Subcutaneous abdominal adipose tissue (tissue), 5 donors: Measurements from ENCODE around the gene MTIF3.

Experiments
- H3K27ac ChIP-seq: one replicate; pipeline ENCODE4 v1.7.0; 2013; ENCODE audit warnings: low read depth, mild to moderate bottlenecking, inconsistent platforms, low read length, moderate library complexity
- H3K27me3 ChIP-seq, 5 donors: one replicate each; pipeline ENCODE4 v1.7.0; 2013; ENCODE audit warnings: low read length in 5 of 5, inconsistent platforms in 1 of 5; ENCODE audit not compliant: control insufficient read depth in 5 of 5, insufficient read depth in 4 of 5
- H3K36me3 ChIP-seq, 5 donors: one replicate each; pipeline ENCODE4 v1.7.0; 2013; ENCODE audit warnings: low read length in 5 of 5; ENCODE audit not compliant: control insufficient read depth in 5 of 5, insufficient read depth in 5 of 5
- H3K4me1 ChIP-seq, 5 donors: one replicate each; pipeline ENCODE4 v1.7.0; 2013; ENCODE audit warnings: low read length in 5 of 5, mild to moderate bottlenecking in 3 of 5, moderate library complexity in 1 of 5; ENCODE audit not compliant: control insufficient read depth in 5 of 5, insufficient read depth in 5 of 5
- H3K4me3 ChIP-seq, 5 donors: one replicate each; pipeline ENCODE4 v1.7.0; 2013; ENCODE audit warnings: low read length in 5 of 5, low read depth in 1 of 5
- H3K9ac ChIP-seq, 5 donors: one replicate each; pipeline ENCODE4 v1.7.0; 2013; ENCODE audit warnings: low read length in 5 of 5, mild to moderate bottlenecking in 4 of 5, moderate library complexity in 3 of 5
- H3K9me3 ChIP-seq, 5 donors: one replicate each; pipeline ENCODE4 v1.7.0; 2013; ENCODE audit warnings: low read length in 5 of 5; ENCODE audit not compliant: control insufficient read depth in 5 of 5
- donor health status: healthy.
- donor health status: healthy.
- donor health status: healthy.
- donor health status: healthy.
- donor health status: healthy.

Gene MTIF3

GRCh38 chr13:27461940-27462584, 11.7 kb upstream of the MTIF3 start:
- Histone ChIP-seq H3K4me1 (peaks cover 0 to 5% (median 0%) of the 10 kb centered on the region in 5 donors), H3K27ac (no peak overlapping the region), H3K9me3 (no peaks in the 10 kb centered on the region), H3K9ac (peak overlapping the region in 1 of 5 donors; percentile 56), H3K4me3 (no peak overlapping the region), H3K36me3 (no peaks in the 10 kb centered on the region), H3K27me3 (no peaks in the 10 kb centered on the region)

GRCh38 chr13:27455331-27455855, 5.0 kb upstream of the MTIF3 start:
- peak overlapping the region in 3 of 5 donors; percentile 8 to 32 (median 25) for H3K9ac ChIP-seq
- no peaks in the 10 kb centered on the region for H3K27me3 ChIP-seq
- H3K4me1 ChIP-seq, result peaks cover 0 to 22% (median 15%) of the 10 kb centered on the region in 5 donors
- H3K27ac ChIP-seq, result no peak overlapping the region
- no peaks in the 10 kb centered on the region for H3K9me3 ChIP-seq
- no peaks in the 10 kb centered on the region for H3K36me3 ChIP-seq
- peak overlapping the region; percentile 41 to 65 (median 54) for H3K4me3 ChIP-seq

- no peaks in the 10 kb centered on the region for H3K36me3 ChIP-seq
- peaks cover 7 to 50% (median 46%) of the 10 kb centered on the region in 5 donors for H3K4me1 ChIP-seq
- H3K9me3 ChIP-seq, result no peaks in the 10 kb centered on the region
- H3K4me3 ChIP-seq, result peak overlapping the region; percentile 76 to 99 (median 96)
- no peaks in the 10 kb centered on the region for H3K27me3 ChIP-seq
- H3K27ac ChIP-seq, result peak overlapping the region; percentile 96
- H3K9ac ChIP-seq, result peak overlapping the region; percentile 6 to 95 (median 93)
Observed at GRCh38 chr13:27450921-27451471, 632 bp upstream of the MTIF3 start.

- H3K9me3 ChIP-seq, result no peaks in the 10 kb centered on the region
- no peaks in the 10 kb centered on the region for H3K36me3 ChIP-seq
- peak overlapping the region; percentile 76 to 99 (median 96) for H3K4me3 ChIP-seq
- H3K4me1 ChIP-seq, result peaks cover 7 to 43% (median 38%) of the 10 kb centered on the region in 5 donors
- H3K27ac ChIP-seq, result peak overlapping the region; percentile 96
- H3K27me3 ChIP-seq, result no peaks in the 10 kb centered on the region
- peak overlapping the region; percentile 6 to 95 (median 93) for H3K9ac ChIP-seq
Observed at GRCh38 chr13:27449081-27449603, 1.2 kb downstream of the MTIF3 start.

- Histone ChIP-seq H3K9ac (peak overlapping the region in 1 of 5 donors; percentile 38), H3K36me3 (no peaks in the 10 kb centered on the region), H3K27ac (peak overlapping the region; percentile 96), H3K4me3 (peak overlapping the region in 3 of 5 donors; percentile 10 to 40 (median 27)), H3K27me3 (no peaks in the 10 kb centered on the region), H3K4me1 (peaks cover 7 to 43% (median 38%) of the 10 kb centered on the region in 5 donors), H3K9me3 (no peaks in the 10 kb centered on the region)
Observed at GRCh38 chr13:27448308-27448707, 2.1 kb downstream of the MTIF3 start.

GRCh38 chr13:27446986-27447583, 3.3 kb downstream of the MTIF3 start:
- Histone ChIP-seq H3K9ac (no peak overlapping the region), H3K9me3 (no peaks in the 10 kb centered on the region), H3K4me1 (peaks cover 7 to 47% (median 43%) of the 10 kb centered on the region in 5 donors), H3K36me3 (peaks cover 0 to 8% (median 3%) of the 10 kb centered on the region in 5 donors), H3K27ac (peak overlapping the region; percentile 52), H3K4me3 (no peak overlapping the region), H3K27me3 (no peaks in the 10 kb centered on the region)

GRCh38 chr13:27442797-27443196, 7.6 kb downstream of the MTIF3 start:
- Histone ChIP-seq H3K4me3 (no peak overlapping the region), H3K4me1 (peaks cover 5 to 25% (median 20%) of the 10 kb centered on the region in 5 donors), H3K9me3 (no peaks in the 10 kb centered on the region), H3K36me3 (peaks cover 4 to 35% (median 26%) of the 10 kb centered on the region in 5 donors), H3K27me3 (no peaks in the 10 kb centered on the region), H3K9ac (no peak overlapping the region), H3K27ac (no peak overlapping the region)

- Histone ChIP-seq H3K4me3 (no peak overlapping the region), H3K4me1 (peaks cover 0 to 18% (median 15%) of the 10 kb centered on the region in 5 donors), H3K27ac (no peak overlapping the region), H3K9me3 (no peaks in the 10 kb centered on the region), H3K27me3 (no peaks in the 10 kb centered on the region), H3K36me3 (peaks cover 4 to 36% (median 29%) of the 10 kb centered on the region in 5 donors), H3K9ac (no peak overlapping the region)
Observed at GRCh38 chr13:27442071-27442647, 8.2 kb downstream of the MTIF3 start.

GRCh38 chr13:27440408-27440807, 10.0 kb downstream of the MTIF3 start:
- Histone ChIP-seq H3K27ac (no peak overlapping the region), H3K4me1 (peaks cover 0 to 13% (median 11%) of the 10 kb centered on the region in 5 donors), H3K9me3 (no peaks in the 10 kb centered on the region), H3K36me3 (peaks cover 11 to 49% (median 43%) of the 10 kb centered on the region in 5 donors), H3K4me3 (no peak overlapping the region), H3K9ac (no peak overlapping the region), H3K27me3 (no peaks in the 10 kb centered on the region)
